IPS DF 19.7 (cell line): ENCODE measurements around the gene ANKMY1.

ENCODE experiments used
- DNase-seq: peaks from one replicate; pipeline ENCODE4 v3.0.0-alpha.2; 2013; ENCODE audit warnings: low read depth, low spot score

The ANKMY1 gene

GRCh38 chr2:240579771-240580614 lies 22.2 kb upstream of the ANKMY1 start:
- DNase-seq, result no peak

- no peak for DNase-seq
Measured at GRCh38 chr2:240579071-240579762, 21.4 kb upstream of the ANKMY1 start.

DNA sequence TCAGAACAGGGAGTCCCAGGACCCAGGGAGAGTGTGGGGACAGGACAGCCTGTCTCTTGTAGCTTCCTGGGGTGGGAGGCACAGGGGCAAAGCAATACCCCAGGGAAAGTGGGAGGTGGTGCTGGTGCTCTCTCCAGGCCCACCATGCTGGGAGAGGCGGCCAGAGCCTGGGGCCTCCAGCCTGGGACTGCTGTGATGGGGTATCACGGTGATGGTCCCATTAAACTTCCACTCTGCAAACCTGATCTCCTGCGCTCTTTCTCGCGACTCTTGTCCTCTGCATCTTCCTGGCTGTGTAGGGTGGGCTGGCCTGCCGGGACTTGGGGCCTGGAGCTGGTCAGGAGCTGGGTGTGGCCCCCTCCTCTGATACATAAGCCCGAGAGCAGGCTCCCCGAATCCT lies 20.7 kb upstream of the ANKMY1 start:
- no peak for DNase-seq

- no peak for DNase-seq
Measured at GRCh38 chr2:240578110-240578450, 20.3 kb upstream of the ANKMY1 start.

GRCh38 chr2:240577281-240578109 lies 19.7 kb upstream of the ANKMY1 start:
- DNase-seq, result no peak

DNA sequence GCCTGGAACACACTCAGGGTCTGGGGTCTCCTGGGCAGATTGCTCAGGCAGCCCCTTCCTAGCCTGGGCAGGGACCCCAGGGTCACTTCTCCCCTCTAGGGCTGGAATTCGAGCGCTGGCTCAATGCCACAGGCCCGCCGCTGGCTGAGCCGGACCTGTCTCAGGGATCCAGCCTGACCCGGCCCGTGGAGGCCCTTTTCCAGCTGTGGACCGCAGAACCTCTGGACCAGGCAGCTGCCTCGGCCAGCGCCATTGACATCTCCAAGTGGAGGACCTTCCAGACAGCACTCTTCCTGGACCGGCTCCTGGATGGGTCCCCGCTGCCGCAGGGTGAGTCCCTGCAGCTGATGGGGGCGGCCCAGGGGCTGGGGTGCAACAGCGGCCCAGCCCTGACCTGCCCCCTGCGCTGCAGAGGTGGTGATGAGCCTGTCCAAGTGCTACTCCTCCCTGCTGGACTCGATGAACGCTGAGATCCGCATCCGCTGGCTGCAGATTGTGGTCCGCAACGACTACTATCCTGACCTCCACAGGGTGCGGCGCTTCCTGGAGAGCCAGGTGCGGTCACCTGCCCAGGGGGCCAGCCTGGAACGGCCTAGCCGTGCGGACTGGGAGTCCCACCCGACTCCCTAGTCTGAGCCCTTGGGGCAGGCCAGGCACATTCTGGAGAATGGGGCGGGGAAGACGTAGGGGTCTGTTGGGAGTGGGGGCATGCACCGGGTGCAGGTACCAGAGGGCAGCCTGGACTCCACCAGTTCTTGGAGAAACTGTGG lies 18.8 kb upstream of the ANKMY1 start:
- no peak for DNase-seq

DNA sequence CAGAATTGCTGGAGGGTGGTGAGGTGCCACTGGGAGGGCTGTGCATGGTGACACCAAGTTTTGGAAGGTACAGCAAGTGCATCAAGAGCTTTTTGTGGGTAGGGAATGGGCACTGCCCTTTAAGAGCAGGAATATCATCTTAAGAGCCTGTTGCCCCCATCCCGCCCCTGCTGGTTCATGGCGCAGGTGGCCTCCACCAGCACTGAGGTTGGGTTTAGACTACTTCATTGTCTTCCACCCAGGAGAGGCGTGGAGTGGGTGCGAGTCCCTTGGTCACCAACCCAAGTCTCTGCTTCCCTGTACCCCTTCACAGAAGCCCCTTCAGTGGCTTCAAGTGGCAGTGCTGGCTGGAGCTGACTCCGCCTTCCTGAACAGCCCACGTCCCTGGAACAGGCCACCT lies 18.2 kb upstream of the ANKMY1 start:
- no peak for DNase-seq

- DNase-seq, result no peak
Measured at GRCh38 chr2:240575101-240575965, 17.5 kb upstream of the ANKMY1 start.

DNA sequence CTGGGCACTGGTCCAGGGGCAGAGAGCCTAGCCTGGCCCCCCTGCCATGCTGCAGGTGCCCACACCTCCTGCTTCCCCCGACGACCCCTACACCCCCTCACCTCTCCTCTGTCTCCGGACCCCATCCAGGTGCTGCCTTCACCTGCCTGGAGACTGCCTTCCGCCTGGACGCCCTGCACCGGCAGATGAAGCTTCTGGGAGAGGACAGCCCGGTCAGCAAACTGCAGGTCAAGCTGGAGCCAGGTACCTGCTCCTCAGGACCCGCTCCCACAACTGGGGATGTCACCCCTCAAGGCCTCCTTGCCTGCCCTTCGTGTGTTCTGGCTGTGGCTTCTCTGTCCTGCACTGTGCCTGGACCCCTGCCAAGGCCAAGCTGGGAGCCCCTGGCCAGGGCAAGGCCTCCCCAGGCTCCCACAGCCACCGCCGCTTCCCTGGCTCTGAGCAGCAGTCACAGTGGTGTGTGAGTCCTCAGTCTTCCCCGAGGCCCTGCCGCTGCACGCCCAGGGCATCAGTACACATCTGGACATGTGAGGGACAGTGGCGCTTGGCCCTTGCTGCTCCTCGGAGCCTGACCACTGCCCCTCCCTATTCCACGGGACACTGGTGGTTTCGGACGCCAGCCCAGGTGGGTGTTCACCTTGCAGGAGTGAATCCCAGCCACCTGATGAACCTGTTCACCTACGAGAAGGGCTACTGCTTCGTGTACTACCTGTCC lies 16.8 kb upstream of the ANKMY1 start:
- no peak for DNase-seq

GRCh38 chr2:240573516-240574385 lies 16.0 kb upstream of the ANKMY1 start:
- DNase-seq, result no peak

DNA sequence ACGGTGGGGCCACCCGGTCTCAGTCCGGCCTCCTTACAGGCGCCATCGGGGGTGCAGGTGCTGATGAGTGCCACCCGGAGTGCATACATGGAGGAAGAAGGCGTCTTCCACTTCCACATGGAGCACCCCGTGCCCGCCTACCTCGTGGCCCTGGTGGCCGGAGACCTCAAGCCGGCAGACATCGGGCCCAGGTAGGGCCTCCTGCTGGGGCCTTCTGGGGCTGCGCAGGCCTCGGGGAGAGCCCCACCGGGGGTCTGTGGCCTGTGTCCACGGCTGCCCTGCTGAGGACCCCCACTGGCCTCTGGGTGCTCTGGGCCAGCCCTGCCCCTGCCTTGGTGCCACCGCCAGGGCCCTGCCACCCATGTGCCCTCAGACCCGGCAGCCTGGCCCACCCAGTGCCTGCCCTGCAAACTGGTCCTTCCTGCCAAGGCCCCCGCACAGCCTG lies 15.3 kb upstream of the ANKMY1 start:
- no peak for DNase-seq

DNA sequence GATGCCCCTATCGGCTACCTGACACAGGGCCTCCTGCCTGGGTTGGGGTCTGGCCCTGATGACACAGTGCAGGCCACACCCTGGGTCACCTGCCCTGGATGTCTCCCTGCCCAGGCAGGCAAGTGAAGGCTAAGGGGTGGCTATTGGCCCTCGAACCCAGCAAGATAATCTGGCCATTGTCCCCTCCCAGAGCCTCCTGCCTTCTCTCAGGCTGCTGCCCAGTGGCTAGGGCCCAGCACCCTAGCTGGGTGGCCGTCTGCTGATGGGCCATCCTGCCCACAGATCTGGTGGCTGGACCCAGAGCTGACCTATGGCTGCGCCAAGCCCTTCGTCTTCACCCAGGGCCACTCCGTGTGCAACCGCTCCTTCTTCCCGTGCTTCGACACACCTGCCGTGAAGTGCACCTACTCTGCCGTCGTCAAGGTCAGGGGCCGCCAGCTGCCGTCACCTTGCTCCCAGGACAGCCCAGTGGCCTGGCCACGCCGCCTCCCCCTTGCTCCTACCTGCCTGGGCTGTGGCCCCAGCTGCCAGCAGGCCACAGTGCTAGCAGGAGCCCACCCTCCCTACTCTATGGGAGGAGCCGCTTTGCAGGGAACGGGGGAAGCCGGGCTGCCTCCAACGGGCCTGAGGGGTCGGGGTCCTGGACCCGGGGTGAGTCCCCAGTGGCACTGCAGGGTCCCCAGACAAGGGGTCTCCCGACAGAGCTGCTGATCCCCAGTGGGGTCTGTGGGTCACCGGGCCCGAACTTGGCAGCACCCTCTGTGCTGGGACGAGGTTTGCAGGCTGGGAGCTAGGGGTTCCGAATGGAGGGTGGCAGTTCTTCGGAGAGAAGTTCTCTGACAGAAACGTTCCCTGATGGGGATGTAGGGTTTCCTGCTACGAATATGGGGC lies 14.6 kb upstream of the ANKMY1 start:
- DNase-seq, result no peak

DNA sequence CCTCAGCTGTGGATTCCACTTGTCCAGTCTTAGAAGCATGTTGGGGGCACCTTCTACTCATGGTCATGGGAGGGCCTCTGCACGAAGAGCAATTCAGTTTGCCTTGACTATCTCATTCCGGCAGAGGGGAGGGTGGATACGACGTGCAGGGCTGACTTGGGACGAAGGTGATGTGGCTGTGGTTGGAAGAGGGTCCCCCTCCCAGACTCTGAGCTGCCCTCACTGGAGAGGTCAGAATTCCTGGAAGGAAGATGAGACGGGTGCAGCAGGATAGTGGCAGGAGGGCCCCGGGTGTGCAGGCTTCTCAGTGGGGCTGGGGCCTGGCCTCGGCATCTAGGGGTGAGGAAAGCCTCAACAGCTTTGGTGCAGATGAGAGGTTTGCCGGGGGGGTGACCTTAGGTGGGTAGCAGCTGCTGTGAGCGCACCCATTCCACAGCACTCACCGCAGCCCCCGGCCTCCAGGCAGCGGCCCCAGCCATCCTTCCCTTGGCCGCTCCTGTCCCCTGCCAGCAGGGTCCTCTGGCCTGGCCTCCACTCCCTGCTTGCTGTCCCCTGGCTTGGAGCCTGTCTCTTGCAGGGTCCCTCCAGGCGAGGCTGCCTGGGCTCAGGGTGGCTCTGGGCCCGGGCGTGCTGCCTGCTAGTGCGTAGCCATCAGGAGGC lies 13.7 kb upstream of the ANKMY1 start:
- DNase-seq, result no peak

DNA sequence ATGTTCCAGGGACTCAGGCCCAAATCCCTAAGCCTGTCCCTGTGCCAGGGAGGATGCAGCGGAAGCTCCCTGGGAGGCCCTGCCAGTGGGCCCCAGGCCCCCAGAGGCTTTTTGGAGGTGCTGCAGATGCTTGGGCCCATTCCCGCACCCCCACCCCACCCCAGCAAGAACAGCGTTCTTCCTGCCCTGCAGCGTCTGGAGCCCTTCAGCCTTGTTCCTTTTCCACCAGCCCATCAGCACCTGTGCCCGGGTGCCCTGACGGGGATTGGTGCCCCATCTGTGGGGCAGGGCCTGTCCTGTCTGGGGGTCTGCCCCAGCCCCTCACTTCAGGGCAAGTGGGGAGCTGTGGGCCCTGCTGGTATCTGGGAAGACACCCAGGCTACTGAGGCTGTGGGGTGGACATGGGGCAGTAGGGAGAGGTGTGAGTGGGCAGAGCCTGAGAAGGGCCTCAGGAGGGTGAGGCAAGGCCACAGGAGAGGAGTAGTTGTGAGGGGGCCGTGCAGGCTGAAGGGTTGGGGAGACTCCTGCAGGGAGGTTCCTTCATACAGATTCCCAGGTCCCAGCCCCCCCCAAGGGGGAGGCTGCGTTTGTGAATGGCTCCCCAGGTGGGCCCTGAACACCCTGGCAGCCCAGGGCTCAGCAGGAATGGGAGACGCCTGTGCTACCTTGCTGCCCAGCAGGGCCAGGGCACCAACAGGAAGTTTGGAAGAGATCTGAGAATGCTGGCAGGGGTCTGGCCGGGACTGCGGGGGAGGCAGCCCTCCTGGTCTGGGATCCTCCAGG lies 12.9 kb upstream of the ANKMY1 start:
- DNase-seq, result no peak

DNA sequence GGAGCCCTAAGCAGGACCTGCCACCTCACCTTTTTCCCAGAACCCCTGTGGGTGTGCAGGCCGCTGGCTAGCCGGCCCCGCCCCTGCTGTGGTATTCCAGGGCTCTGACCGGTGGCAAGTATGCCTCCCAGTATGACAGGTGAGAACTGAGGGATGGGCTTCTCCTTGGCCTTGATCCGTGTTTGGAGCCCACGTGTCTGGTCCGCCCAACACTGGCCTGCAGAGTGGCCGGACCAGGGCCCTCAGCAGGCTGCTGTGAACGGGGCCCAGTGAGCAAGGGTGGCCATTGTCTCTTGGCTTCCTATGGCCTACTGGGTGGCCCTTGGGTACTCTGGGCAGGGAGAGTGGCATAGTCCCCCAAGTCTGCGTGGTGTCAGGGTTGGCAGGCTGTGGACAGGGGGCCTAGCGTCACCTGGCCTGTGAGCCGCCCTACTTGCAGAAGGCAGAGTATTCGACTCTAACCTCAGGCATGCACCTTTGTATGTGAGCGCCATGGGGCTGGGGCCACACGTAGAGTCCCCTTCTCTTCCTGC lies 12.3 kb upstream of the ANKMY1 start:
- no peak for DNase-seq

DNA sequence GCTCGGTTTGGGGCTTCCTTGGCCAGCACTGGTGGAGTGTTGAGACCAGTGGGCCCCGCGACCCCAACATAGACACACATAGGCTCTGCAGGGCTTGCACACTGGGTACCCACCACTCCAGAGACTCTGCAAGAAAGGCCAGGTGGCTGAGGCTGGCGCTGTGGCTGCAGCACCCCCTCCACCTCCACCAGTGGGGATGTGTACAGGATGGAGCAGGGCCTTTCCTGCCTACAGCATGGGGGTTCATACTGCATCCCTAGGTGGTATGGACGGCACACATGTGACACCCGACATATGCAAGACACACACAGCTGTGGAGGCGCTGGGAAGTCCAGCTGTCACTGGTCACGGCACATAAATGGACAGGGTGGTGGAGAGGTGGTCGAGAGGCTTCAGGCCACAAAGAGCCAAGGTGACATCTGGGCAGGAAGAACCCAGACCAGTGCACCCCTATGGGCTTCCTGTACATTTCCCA lies 11.8 kb upstream of the ANKMY1 start:
- DNase-seq, result no peak
